SU-DHL-6 (cell line): Measurements from ENCODE around the gene SLC11A1.

Source experiments
- EZH2phosphoT487 ChIP-seq: fragments of 200-600 bp; sonication (generic), shearing (Covaris generic); conservative IDR thresholded peaks from 2 replicates; pipeline ENCODE4 v1.6.1; 2018; ENCODE audit warnings: mild to moderate bottlenecking, antibody characterized with exemption, low read length, moderate library complexity, mixed read lengths
- TF ChIP-seq, protein P1 (sequence below): fragments of 200-600 bp; sonication (generic); IDR thresholded peaks from one replicate; pipeline ENCODE4 v1.5.1; 2017; ENCODE audit warnings: antibody characterized with exemption, mild to moderate bottlenecking, low read length, moderate library complexity; ENCODE audit not compliant: insufficient read depth, poor library complexity, severe bottlenecking

DNA sequence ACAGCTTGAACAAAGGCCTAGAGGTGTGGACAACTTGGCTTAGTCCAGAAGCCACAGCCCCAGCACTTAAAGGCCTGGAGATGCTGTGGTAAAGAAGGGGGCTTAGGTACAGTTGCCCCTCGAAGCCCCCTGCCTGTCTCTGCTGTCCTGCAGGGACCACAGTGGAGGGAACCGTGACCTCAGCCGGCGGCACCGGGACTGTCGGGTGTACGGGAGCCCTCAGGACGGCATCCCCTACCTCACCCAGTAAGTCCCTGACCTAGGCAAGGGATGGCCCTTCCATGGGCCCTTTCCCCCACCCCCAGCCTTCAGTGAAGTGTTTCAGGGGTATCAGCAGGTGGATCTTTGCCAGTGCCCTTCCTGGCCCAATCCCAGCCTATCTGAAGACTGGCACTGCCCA, 40.7 kb upstream of the SLC11A1 start:
- TF ChIP-seq, protein P1, sequence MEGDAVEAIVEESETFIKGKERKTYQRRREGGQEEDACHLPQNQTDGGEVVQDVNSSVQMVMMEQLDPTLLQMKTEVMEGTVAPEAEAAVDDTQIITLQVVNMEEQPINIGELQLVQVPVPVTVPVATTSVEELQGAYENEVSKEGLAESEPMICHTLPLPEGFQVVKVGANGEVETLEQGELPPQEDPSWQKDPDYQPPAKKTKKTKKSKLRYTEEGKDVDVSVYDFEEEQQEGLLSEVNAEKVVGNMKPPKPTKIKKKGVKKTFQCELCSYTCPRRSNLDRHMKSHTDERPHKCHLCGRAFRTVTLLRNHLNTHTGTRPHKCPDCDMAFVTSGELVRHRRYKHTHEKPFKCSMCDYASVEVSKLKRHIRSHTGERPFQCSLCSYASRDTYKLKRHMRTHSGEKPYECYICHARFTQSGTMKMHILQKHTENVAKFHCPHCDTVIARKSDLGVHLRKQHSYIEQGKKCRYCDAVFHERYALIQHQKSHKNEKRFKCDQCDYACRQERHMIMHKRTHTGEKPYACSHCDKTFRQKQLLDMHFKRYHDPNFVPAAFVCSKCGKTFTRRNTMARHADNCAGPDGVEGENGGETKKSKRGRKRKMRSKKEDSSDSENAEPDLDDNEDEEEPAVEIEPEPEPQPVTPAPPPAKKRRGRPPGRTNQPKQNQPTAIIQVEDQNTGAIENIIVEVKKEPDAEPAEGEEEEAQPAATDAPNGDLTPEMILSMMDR: no peak
- no peak for TF ChIP-seq EZH2phosphoT487
